DND-41 (cell line): ENCODE measurements around the gene PID1.

Experiments
- CTCF ChIP-seq: IDR thresholded peaks from 2 replicates; pipeline ENCODE4 v1.5.1; 2012; ENCODE audit warnings: borderline replicate concordance, low read length, moderate library complexity, mild to moderate bottlenecking; ENCODE audit not compliant: poor library complexity, severe bottlenecking; ENCODE audit errors: extremely low read depth
- EZH2 ChIP-seq: IDR thresholded peaks from 3 replicates; pipeline ENCODE4 v1.6.1; 2012; ENCODE audit warnings: borderline replicate concordance, low read depth, mild to moderate bottlenecking, moderate library complexity, low read length, inconsistent platforms; ENCODE audit not compliant: severe bottlenecking

GRCh38 chr2:229087843-229088516 is 183.1 kb downstream of the PID1 start:
- TF ChIP-seq CTCF, result no peak
- TF ChIP-seq EZH2, result no peak
